ENCODE results near the gene HOXA7.

GRCh38 chr7:27153526-27153925, 2.9 kb downstream of the HOXA7 start:
- TF ChIP-seq CTCF (IDR thresholded peaks at IDR 0.05), result no peak
- no peak for TF ChIP-seq POLR2A (IDR thresholded peaks at IDR 0.05)

All from heart left ventricle (tissue), 13 donors.